IMR-90 (cell line): ENCODE data around the gene HDGFL2. TPM values are rescaled to one million over a fixed set of nuclear protein-coding genes. Genes with fewer than 3 reads are reported as not detected.

ENCODE experiments used
- ATAC-seq: fragments of 200-7000 bp; cut with Tn5 transposase; 2 replicates; pipeline ENCODE4 v1.9.1; 2020; ENCODE audit warnings: low read depth, mild to moderate bottlenecking, moderate library complexity
- BruUV-seq: library from RNA; stranded (reverse); fragments of 400-500 nt; replicated peaks from 2 replicates; lab custom pipeline; 2021; lab: Mats Ljungman, UMichigan
- CTCF ChIA-PET: fragments of 300-600 bp; formaldehyde crosslinking; extraction: SDS; loops from one replicate; lab custom pipeline; 2021; ENCODE audit warnings: antibody characterized with exemption; lab: Yijun Ruan, JAX
- POLR2A ChIA-PET: fragments of 300-600 bp; sonication (Branson Sonifier 250); formaldehyde crosslinking; loops from one replicate; lab custom pipeline; 2022; ENCODE audit warnings: antibody characterized with exemption; ENCODE audit not compliant: unreplicated experiment; lab: Charles Lee
- DNase-seq: peaks from one replicate; pipeline ENCODE4 v3.0.0; 2013
- H2AFZ ChIP-seq: replicated peaks from 2 replicates; pipeline ENCODE3; 2013; ENCODE audit warnings: low read length, mild to moderate bottlenecking; ENCODE audit not compliant: poor library complexity
- H2AK5ac ChIP-seq: 2 replicates; pipeline ENCODE4 v1.6.1; 2013; ENCODE audit warnings: low read depth, low read length, inconsistent platforms
- H2AK9ac ChIP-seq: replicated peaks from 2 replicates; pipeline ENCODE3; 2013; ENCODE audit warnings: mild to moderate bottlenecking, low read depth, low read length, moderate library complexity; ENCODE audit not compliant: poor library complexity
- H2BK120ac ChIP-seq: 2 replicates; pipeline ENCODE4 v1.6.1; 2013; ENCODE audit warnings: low read depth, low read length, inconsistent platforms
- H2BK15ac ChIP-seq: 3 replicates; pipeline ENCODE4 v1.6.1; 2013; ENCODE audit warnings: low read depth, low read length, inconsistent platforms
- H2BK20ac ChIP-seq: 2 replicates; pipeline ENCODE4 v1.6.1; 2013; ENCODE audit warnings: low read depth, mild to moderate bottlenecking, inconsistent platforms, low read length, moderate library complexity
- H2BK5ac ChIP-seq: 2 replicates; pipeline ENCODE4 v1.6.1; 2013; ENCODE audit warnings: mild to moderate bottlenecking, low read depth, low read length, inconsistent platforms; ENCODE audit not compliant: poor library complexity, severe bottlenecking
- H3K14ac ChIP-seq: replicated peaks from 2 replicates; pipeline ENCODE4 v1.6.1; 2013; ENCODE audit warnings: low read depth, low read length, inconsistent platforms
- H3K18ac ChIP-seq: 2 replicates; pipeline ENCODE4 v1.6.1; 2013; ENCODE audit warnings: low read depth, low read length, control low read depth
- H3K23ac ChIP-seq: 2 replicates; pipeline ENCODE4 v1.6.1; 2013; ENCODE audit warnings: low read depth, low read length, inconsistent platforms
- H3K27ac ChIP-seq: 2 replicates; pipeline ENCODE4 v1.5.1; 2013; ENCODE audit warnings: mild to moderate bottlenecking, control low read depth, low read length; ENCODE audit not compliant: insufficient read depth
- H3K27me3 ChIP-seq: 2 replicates; pipeline ENCODE4 v1.6.1; 2013; ENCODE audit warnings: low read length; ENCODE audit not compliant: control insufficient read depth, insufficient read depth
- H3K36me3 ChIP-seq: 2 replicates; pipeline ENCODE4 v1.6.1; 2013; ENCODE audit warnings: low read length, mixed read lengths; ENCODE audit not compliant: control insufficient read depth, insufficient read depth
- H3K4ac ChIP-seq: 2 replicates; pipeline ENCODE4 v1.6.1; 2013; ENCODE audit warnings: low read depth, low read length, inconsistent platforms
- H3K4me1 ChIP-seq: 2 replicates; pipeline ENCODE4 v1.6.1; 2013; ENCODE audit warnings: low read length, mixed read lengths; ENCODE audit not compliant: control insufficient read depth, insufficient read depth
- H3K4me2 ChIP-seq: 2 replicates; pipeline ENCODE4 v1.6.1; 2013; ENCODE audit warnings: low read depth, mild to moderate bottlenecking, control low read depth, low read length, moderate library complexity
- H3K4me3 ChIP-seq: 2 replicates; pipeline ENCODE4 v1.5.1; 2013; ENCODE audit warnings: low read depth, mild to moderate bottlenecking, control low read depth, low read length, moderate library complexity; ENCODE audit not compliant: insufficient read depth
- H3K56ac ChIP-seq: 2 replicates; pipeline ENCODE4 v1.6.1; 2013; ENCODE audit warnings: low read length, inconsistent platforms; ENCODE audit not compliant: insufficient read depth; ENCODE audit errors: extremely low read depth
- H3K79me1 ChIP-seq, 2 experiments: 2 replicates each; pipeline ENCODE4 v1.6.1; 2013; ENCODE audit warnings: low read length in 2 of 2, inconsistent platforms in 1 of 2, low read depth in 1 of 2
- H3K9ac ChIP-seq: 2 replicates; pipeline ENCODE4 v1.6.1; 2013; ENCODE audit warnings: low read depth, low read length, control low read depth
- H3K9me1 ChIP-seq: 2 replicates; pipeline ENCODE4 v1.6.1; 2013; ENCODE audit warnings: low read length, inconsistent platforms; ENCODE audit not compliant: insufficient read depth
- H3K9me3 ChIP-seq: 2 replicates; pipeline ENCODE4 v1.6.1; 2013; ENCODE audit warnings: low read length; ENCODE audit not compliant: control insufficient read depth, insufficient read depth
- H4K20me1 ChIP-seq: 2 replicates; pipeline ENCODE4 v1.6.1; 2013; ENCODE audit warnings: low read length, inconsistent platforms; ENCODE audit not compliant: insufficient read depth
- H4K5ac ChIP-seq: 2 replicates; pipeline ENCODE4 v1.6.1; 2013; ENCODE audit warnings: mild to moderate bottlenecking, low read depth, low read length, control low read depth
- H4K8ac ChIP-seq, 2 experiments: 2 replicates each; pipeline ENCODE4 v1.6.1; 2013; ENCODE audit warnings: low read depth in 2 of 2, low read length in 2 of 2, control low read depth in 1 of 2, inconsistent platforms in 1 of 2
- H4K91ac ChIP-seq: 2 replicates; pipeline ENCODE4 v1.6.1; 2013; ENCODE audit warnings: low read depth, low read length, inconsistent platforms; ENCODE audit not compliant: insufficient read depth
- WGBS, 2 experiments: methylation state at CpG; one replicate each; pipeline versions ENCODE4 v1.1.5 to v1.1.7; 2013; ENCODE audit warnings: missing lambda C conversion rate in 2 of 2; ENCODE audit not compliant: insufficient read length in 1 of 2; ENCODE audit errors: extremely low coverage in 2 of 2; 5-methylcytosine and 5-hydroxymethylcytosine counted together
- dilution Hi-C: fragments of 300-500 bp; cut with HindIII; formaldehyde crosslinking; loops from one replicate; pipeline ENCODE4 v1.14.3; 2018; ENCODE audit warnings: low sequenced_read_pairs; ENCODE audit not compliant: unreplicated experiment
- in situ Hi-C: fragments of 300-500 bp; cut with MboI; formaldehyde crosslinking; loops from 3 replicates; pipeline ENCODE4 v1.14.3; 2019; ENCODE audit warnings: low sequenced_read_pairs, inconsistent platforms, mixed read lengths
- intact Hi-C: fragments of 100-400 bp; cut with micrococcal nuclease; formaldehyde crosslinking; loops from 2 replicates; pipeline ENCODE4 v1.10.0; 2022
- polyA plus RNA-seq, 3 experiments: library from polyadenylated mRNA; depleted of rRNA; stranded (reverse); fragments of >200 nt; gene quantifications; 2 replicates each; pipeline ENCODE4 v1.2.3, GENCODE V29; 2012; ENCODE audit warnings: low replicate concordance in 1 of 3
- total RNA-seq: library from RNA; depleted of rRNA; stranded (reverse); fragments of >200 nt; gene quantifications from 2 replicates; pipeline ENCODE4 v1.2.3, GENCODE V29; 2012
- TF ChIP-seq, protein P1 (sequence below): fragments of 150-350 bp; IDR thresholded peaks from 2 replicates; pipeline ENCODE4 v1.6.1; 2017; ENCODE audit warnings: mild to moderate bottlenecking, antibody characterized with exemption, low read length, low read depth

The HDGFL2 gene
- total and polyA plus RNA-seq, 2 of the 4 experiments (the other 2 are of a cell fraction) = 35.8 to 48.5 TPM

DNA sequence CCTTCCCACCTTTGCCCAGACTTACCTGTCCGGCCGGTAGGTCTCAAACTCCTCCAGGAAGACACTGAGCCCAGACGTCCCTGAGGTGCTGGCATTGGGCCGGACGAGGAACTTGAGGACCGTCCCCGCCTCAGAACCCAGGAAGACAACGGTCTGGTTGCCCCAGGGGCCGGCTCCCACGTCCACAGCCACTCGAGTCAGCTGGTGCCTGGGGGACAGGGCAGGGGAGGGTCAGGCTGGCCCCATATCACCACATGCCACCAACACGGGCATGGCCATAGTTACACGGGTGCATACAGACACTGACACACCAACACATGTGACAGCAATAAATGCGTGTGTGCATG lies 76.1 kb downstream of the HDGFL2 start:
- H2AK9ac ChIP-seq = no peak overlapping the region
- no peak overlapping the region for H3K23ac ChIP-seq
- no peak overlapping the region for H2BK15ac ChIP-seq
- DNase-seq (no peak), ATAC-seq (no peak)
- no peak overlapping the region for H2AK5ac ChIP-seq
- POLR2A ChIA-PET = no interaction called here
- BruUV-seq = no TSS peak
- H4K20me1 ChIP-seq = no peaks in the 10 kb centered on the region
- no peak overlapping the region for H3K4ac ChIP-seq
- H3K79me1 ChIP-seq = no peaks in the 10 kb centered on the region
- H3K27me3 ChIP-seq = peaks cover 2% of the 10 kb centered on the region; the same call in 1 of the 2 replicates
- H2BK120ac ChIP-seq = no peak overlapping the region
- no peak overlapping the region for H2BK5ac ChIP-seq
- no peaks in the 10 kb centered on the region for H3K9me3 ChIP-seq
- no peak overlapping the region for H3K18ac ChIP-seq
- CTCF ChIA-PET = no interaction called here
- no peak overlapping the region for H3K14ac ChIP-seq
- H3K9me1 ChIP-seq = no peaks in the 10 kb centered on the region
- in situ Hi-C loops = no loop called here
- 72% methylated on average over 5 of the region's 14 CpGs; no CpG with 5 or more reads in 1 of the 2 experiments for WGBS, 2 experiments
- TF ChIP-seq, protein P1, sequence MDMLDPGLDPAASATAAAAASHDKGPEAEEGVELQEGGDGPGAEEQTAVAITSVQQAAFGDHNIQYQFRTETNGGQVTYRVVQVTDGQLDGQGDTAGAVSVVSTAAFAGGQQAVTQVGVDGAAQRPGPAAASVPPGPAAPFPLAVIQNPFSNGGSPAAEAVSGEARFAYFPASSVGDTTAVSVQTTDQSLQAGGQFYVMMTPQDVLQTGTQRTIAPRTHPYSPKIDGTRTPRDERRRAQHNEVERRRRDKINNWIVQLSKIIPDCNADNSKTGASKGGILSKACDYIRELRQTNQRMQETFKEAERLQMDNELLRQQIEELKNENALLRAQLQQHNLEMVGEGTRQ = no peak
- no peak overlapping the region for H4K5ac ChIP-seq
- H3K4me3 ChIP-seq = no peak overlapping the region
- H3K4me2 ChIP-seq = no peak overlapping the region
- H4K8ac ChIP-seq = no peak overlapping the region
- no peak overlapping the region for H3K9ac ChIP-seq
- no peak overlapping the region for H3K56ac ChIP-seq
- no peaks in the 10 kb centered on the region for H3K4me1 ChIP-seq
- H4K91ac ChIP-seq = no peak overlapping the region
- H2BK20ac ChIP-seq = no peak overlapping the region
- no peaks in the 10 kb centered on the region for H3K36me3 ChIP-seq
- no peak overlapping the region for H2AFZ ChIP-seq
- no peak overlapping the region for H3K27ac ChIP-seq
- intact Hi-C loops = no loop called here
- dilution Hi-C loops = no loop called here
